Calu3 (cell line): ENCODE results near the gene USP7. TPM values are rescaled to one million over a fixed set of nuclear protein-coding genes. Genes with fewer than 3 reads are reported as not detected.

Experiments
- BruUV-seq: library from RNA; stranded (reverse); fragments of 400-500 nt; replicated peaks from 2 replicates; lab custom pipeline; 2021; lab: Mats Ljungman, UMichigan
- CTCF ChIA-PET: fragments of 300-600 bp; sonication (Branson Sonifier 250); formaldehyde crosslinking; loops from one replicate; lab custom pipeline; 2022; ENCODE audit warnings: antibody characterized with exemption; lab: Charles Lee
- DNase-seq: peaks from one replicate; pipeline ENCODE4 v3.0.0; 2022
- H3K27ac Mint-ChIP-seq: one replicate; pipeline ENCODE4 v1.8.0; 2022; ENCODE audit warnings: mixed read lengths; ENCODE audit not compliant: unreplicated experiment
- H3K27me3 Mint-ChIP-seq: one replicate; pipeline ENCODE4 v1.8.0; 2022; ENCODE audit warnings: mixed read lengths; ENCODE audit not compliant: unreplicated experiment
- H3K36me3 Mint-ChIP-seq: one replicate; pipeline ENCODE4 v1.8.0; 2022; ENCODE audit warnings: mild to moderate bottlenecking, moderate library complexity, mixed read lengths; ENCODE audit not compliant: insufficient read depth, unreplicated experiment
- H3K4me1 Mint-ChIP-seq: one replicate; pipeline ENCODE4 v1.8.0; 2022; ENCODE audit warnings: mild to moderate bottlenecking, low read depth, mixed read lengths; ENCODE audit not compliant: unreplicated experiment
- H3K4me3 Mint-ChIP-seq: one replicate; pipeline ENCODE4 v1.8.0; 2022; ENCODE audit warnings: mild to moderate bottlenecking, low read depth, moderate library complexity, mixed read lengths; ENCODE audit not compliant: unreplicated experiment
- H3K9me3 Mint-ChIP-seq: one replicate; pipeline ENCODE4 v1.8.0; 2022; ENCODE audit warnings: low read depth, mixed read lengths; ENCODE audit not compliant: unreplicated experiment
- intact Hi-C: fragments of 100-400 bp; cut with micrococcal nuclease; formaldehyde crosslinking; loops from one replicate; pipeline ENCODE4 v1.10.0; 2022; ENCODE audit not compliant: unreplicated experiment
- total RNA-seq: library from RNA; stranded (reverse); gene quantifications from 2 replicates; pipeline ENCODE4 v1.2.3, GENCODE V29; 2022
- TF ChIP-seq, protein P1 (sequence below): fragments of 200-600 bp; IDR thresholded peaks from one replicate; pipeline ENCODE4 v1.8.0; 2022; ENCODE audit warnings: antibody characterized with exemption; ENCODE audit not compliant: unreplicated experiment

Gene USP7
- total RNA-seq, 1 experiment from 2014 or later, result 165 TPM

DNA sequence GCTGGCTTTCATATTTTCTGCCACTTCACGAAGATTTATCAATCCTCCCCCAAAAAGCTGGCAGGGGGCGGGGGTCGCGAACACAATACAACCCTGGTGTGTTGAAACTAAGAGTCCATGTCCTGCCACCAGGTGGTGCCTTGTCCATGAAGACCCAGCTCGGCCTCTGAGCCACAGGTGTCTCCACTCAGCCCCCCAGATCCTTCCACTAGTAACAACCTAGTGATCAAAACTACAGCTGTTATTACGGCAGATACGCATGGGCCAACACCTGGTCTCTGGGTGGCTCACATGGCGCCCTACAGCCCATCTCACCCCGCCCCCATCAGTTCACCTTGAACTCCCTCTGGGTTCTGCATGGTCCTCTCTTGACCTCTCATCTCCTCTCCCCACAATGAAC lies 27.7 kb downstream of the USP7 start:
- CTCF ChIA-PET, result interaction anchor here (0.7 to 1.6 kb wide), 20 partner anchors 15 to 199 kb away, joined by 3 to 42 read pairs (median 4); no protein-coding TSS in a partner anchor
- Mint-ChIP-seq H3K9me3 (no peaks in the 10 kb centered on the region), H3K4me1 (peaks cover 47% of the 10 kb centered on the region)

DNA sequence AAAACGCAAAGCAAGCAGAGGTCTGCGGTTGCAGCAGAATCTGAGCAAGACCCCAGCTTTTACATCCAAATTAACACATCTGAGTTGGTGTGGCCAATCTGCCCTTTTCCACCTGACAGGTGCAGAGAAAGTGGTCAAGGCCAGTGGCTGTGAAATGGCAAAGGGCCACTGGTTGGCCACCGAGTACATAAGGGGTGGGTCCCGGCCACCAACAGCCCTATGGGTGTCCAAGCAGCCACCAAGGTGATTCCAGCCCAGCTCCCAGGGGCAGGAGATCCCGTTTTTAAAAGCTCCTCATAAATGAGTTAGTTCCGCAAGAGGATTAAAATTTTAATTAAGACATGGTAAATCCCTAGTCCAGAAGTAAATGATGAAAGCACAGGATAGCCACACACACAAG lies 29.1 kb downstream of the USP7 start:
- DNase-seq, result no peak
- Mint-ChIP-seq H3K9me3 (no peaks in the 10 kb centered on the region), H3K27ac (no peak overlapping the region), H3K27me3 (no peaks in the 10 kb centered on the region), H3K4me3 (no peak overlapping the region), H3K4me1 (peaks cover 45% of the 10 kb centered on the region), H3K36me3 (peaks cover 5% of the 10 kb centered on the region)
- CTCF ChIA-PET, result interaction anchor here (1.2 kb wide), 1 partner anchor 74 kb away, joined by 3 read pairs; no protein-coding TSS in a partner anchor
- TF ChIP-seq, protein P1, sequence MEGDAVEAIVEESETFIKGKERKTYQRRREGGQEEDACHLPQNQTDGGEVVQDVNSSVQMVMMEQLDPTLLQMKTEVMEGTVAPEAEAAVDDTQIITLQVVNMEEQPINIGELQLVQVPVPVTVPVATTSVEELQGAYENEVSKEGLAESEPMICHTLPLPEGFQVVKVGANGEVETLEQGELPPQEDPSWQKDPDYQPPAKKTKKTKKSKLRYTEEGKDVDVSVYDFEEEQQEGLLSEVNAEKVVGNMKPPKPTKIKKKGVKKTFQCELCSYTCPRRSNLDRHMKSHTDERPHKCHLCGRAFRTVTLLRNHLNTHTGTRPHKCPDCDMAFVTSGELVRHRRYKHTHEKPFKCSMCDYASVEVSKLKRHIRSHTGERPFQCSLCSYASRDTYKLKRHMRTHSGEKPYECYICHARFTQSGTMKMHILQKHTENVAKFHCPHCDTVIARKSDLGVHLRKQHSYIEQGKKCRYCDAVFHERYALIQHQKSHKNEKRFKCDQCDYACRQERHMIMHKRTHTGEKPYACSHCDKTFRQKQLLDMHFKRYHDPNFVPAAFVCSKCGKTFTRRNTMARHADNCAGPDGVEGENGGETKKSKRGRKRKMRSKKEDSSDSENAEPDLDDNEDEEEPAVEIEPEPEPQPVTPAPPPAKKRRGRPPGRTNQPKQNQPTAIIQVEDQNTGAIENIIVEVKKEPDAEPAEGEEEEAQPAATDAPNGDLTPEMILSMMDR, result no peak
- intact Hi-C loops, result no loop called here
- no TSS peak for BruUV-seq

More for the DNA sequence above, 27.7 kb downstream of the USP7 start:
- DNase-seq, result peak; percentile 9
- no TSS peak for BruUV-seq
- TF ChIP-seq, protein P1, result no peak
- intact Hi-C loops, result no loop called here
- no peak overlapping the region for H3K27ac Mint-ChIP-seq
- no peaks in the 10 kb centered on the region for H3K27me3 Mint-ChIP-seq
- H3K36me3 Mint-ChIP-seq, result peaks cover 5% of the 10 kb centered on the region
- H3K4me3 Mint-ChIP-seq, result no peak overlapping the region

DNA sequence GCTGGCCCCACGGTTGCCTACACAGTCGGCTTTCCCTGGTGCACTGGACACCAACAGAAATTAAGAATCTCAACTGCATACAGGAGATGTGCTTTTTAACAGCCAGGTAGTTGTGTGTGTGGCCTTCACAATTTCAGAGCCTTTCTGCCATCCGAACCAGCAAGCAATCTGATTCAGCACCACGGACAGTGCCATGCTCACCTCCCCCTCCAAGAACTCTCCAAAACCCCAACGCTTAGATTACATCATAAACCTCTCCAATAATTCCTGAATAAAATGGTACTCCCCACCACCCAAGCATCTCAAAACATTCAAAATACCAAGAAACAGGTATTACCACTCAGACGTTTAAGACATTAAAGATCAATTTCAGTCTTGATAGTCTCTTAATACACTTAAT lies 31.8 kb downstream of the USP7 start:
- Mint-ChIP-seq H3K36me3 (peaks cover 21% of the 10 kb centered on the region), H3K9me3 (no peaks in the 10 kb centered on the region), H3K27ac (no peak overlapping the region), H3K27me3 (no peaks in the 10 kb centered on the region), H3K4me3 (no peak overlapping the region), H3K4me1 (peaks cover 22% of the 10 kb centered on the region)
- BruUV-seq, result no TSS peak
- CTCF ChIA-PET, result interaction anchor here (0.9 to 1.0 kb wide), 2 partner anchors 63 to 77 kb away, joined by 4 read pairs; partner anchors contain the start of gene CARHSP1
- intact Hi-C loops, result no loop called here
- TF ChIP-seq, protein P1, result no peak
- peak; percentile 54 for DNase-seq

DNA sequence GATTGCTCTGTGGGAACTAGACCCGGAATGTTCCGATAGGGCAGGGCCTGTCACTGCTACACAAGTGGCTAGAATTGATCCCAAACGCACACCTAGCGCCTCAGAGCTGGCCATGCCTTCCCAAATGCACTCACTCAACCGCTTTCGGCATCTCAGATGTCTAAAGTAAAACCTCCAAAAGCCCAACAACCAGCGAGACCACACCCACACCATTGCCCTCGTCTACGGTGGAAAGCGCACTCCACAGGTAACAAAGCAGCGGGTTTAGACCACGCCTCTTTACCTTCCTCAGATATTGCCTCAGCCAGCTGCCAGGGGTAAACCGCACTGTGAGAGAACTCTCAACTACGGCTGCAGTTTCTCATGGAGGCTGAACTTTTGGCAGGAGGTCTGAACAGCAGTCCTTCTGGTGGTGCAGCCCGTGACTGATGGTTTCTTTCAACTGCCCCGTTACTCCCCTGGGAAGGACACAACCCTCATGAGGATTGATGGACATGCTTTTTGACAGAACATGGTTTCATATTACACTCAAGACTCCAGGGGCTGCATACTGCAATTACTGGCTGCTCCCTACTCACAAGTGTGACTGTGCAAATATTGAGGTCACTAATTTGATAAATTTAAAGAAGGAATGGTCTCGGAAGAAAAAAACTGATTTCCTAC lies 34.5 kb downstream of the USP7 start:
- intact Hi-C loops, result no loop called here
- H3K27me3 Mint-ChIP-seq, result no peaks in the 10 kb centered on the region
- no peak overlapping the region for H3K27ac Mint-ChIP-seq
- H3K36me3 Mint-ChIP-seq, result peaks cover 40% of the 10 kb centered on the region
- TF ChIP-seq, protein P1, result no peak
- BruUV-seq, result no TSS peak
- H3K9me3 Mint-ChIP-seq, result no peaks in the 10 kb centered on the region
- CTCF ChIA-PET, result no interaction called here
- H3K4me1 Mint-ChIP-seq, result peaks cover 10% of the 10 kb centered on the region
- no peak for DNase-seq
- H3K4me3 Mint-ChIP-seq, result no peak overlapping the region
